Upper lobe of left lung (tissue), 6 donors: ENCODE data around the gene TMEM229A. TPM values are rescaled to one million over a fixed set of nuclear protein-coding genes. Genes with fewer than 3 reads are reported as not detected.

Experiments
- ATAC-seq, 2 donors: fragments of 200-7000 bp; cut with Tn5 transposase; one replicate each; pipeline ENCODE4 v1.9.1; 2022; ENCODE audit warnings: mild to moderate bottlenecking in 2 of 2, moderate library complexity in 2 of 2; ENCODE audit not compliant: low FRiP score in 2 of 2
- DNase-seq, 2 donors: peaks; one replicate each; pipeline ENCODE4 v3.0.0-alpha.2; 2019 to 2020
- H3K27ac ChIP-seq, 4 donors: fragments of 200-600 bp; sonication (generic); one replicate each; pipeline ENCODE4 v1.5.1; 2016 to 2019
- H3K27me3 ChIP-seq, 4 donors: fragments of 200-600 bp; sonication (generic); one replicate each; pipeline ENCODE4 v1.5.1; 2017 to 2019
- H3K36me3 ChIP-seq, 4 donors: fragments of 200-600 bp; sonication (generic); one replicate each; pipeline ENCODE4 v1.5.1; 2016 to 2019
- H3K4me1 ChIP-seq, 4 donors: fragments of 200-600 bp; sonication (generic); one replicate each; pipeline ENCODE4 v1.5.1; 2018 to 2019
- H3K4me3 ChIP-seq, 4 donors: fragments of 200-600 bp; sonication (generic); one replicate each; pipeline ENCODE4 v1.5.1; 2017 to 2019; ENCODE audit warnings: mild to moderate bottlenecking in 2 of 4, moderate library complexity in 1 of 4
- H3K9me3 ChIP-seq, 4 donors: fragments of 200-600 bp; sonication (generic); one replicate each; pipeline ENCODE4 v1.5.1; 2018 to 2019
- CTCF ChIP-seq, 6 experiments: fragments of 450-650 bp in 4 of 6; fragments of 200-600 bp in 2 of 6; sonication (generic) in 2 of 6; IDR thresholded peaks; one replicate each; pipeline ENCODE4 v1.5.1; 2016 to 2019; ENCODE audit warnings: antibody characterized with exemption in 6 of 6
- EP300 ChIP-seq, 4 donors: sonication (generic); formaldehyde crosslinking; IDR thresholded peaks; one replicate each; pipeline ENCODE4 v1.5.1; 2017; ENCODE audit warnings: antibody characterized with exemption in 4 of 4, control low read depth in 2 of 4
- POLR2A ChIP-seq, 4 donors: fragments of 450-650 bp; IDR thresholded peaks; one replicate each; pipeline ENCODE4 v1.5.1; 2016 to 2017; ENCODE audit warnings: antibody characterized with exemption in 4 of 4, mild to moderate bottlenecking in 2 of 4
- POLR2AphosphoS5 ChIP-seq, 2 donors: sonication (generic); formaldehyde crosslinking; IDR thresholded peaks; one replicate each; pipeline ENCODE4 v1.5.1; 2017; ENCODE audit warnings: antibody characterized with exemption in 2 of 2
- WGBS, 2 donors: methylation state at CpG; one replicate each; pipeline ENCODE4 v1.1.5; 2017 to 2018; 5-methylcytosine and 5-hydroxymethylcytosine counted together
- total RNA-seq, 6 donors: library from RNA; depleted of rRNA in 4 of 6; stranded (reverse); fragments of >200 nt in 4 of 6; gene quantifications; one replicate each; pipeline versions ENCODE4 v1.1.0 to v1.2.1, GENCODE V29; 2016 to 2021
- donor health status: DM: no; HTN: no; CAD: no; lungs with moderate emphysema.
- donor health status: DM: no; HTN: yes; CAD: no; lungs with severe emphysema.

The TMEM229A gene
- total RNA-seq, 6 donors from 2014 or later = 0.14 TPM; not detected in 5

- Histone ChIP-seq H3K27me3 (no peaks in the 10 kb centered on the region), H3K4me1 (no peaks in the 10 kb centered on the region), H3K36me3 (no peaks in the 10 kb centered on the region), H3K4me3 (no peak overlapping the region), H3K9me3 (no peaks in the 10 kb centered on the region), H3K27ac (no peak overlapping the region)
- ATAC-seq (no peak), DNase-seq (no peak)
- no peak for TF ChIP-seq CTCF (IDR thresholded peaks at IDR 0.05)
- TF ChIP-seq EP300 (IDR thresholded peaks at IDR 0.05) = no peak
- TF ChIP-seq POLR2AphosphoS5 (IDR thresholded peaks at IDR 0.05) = no peak
- no peak for TF ChIP-seq POLR2A (IDR thresholded peaks at IDR 0.05)
- 55 to 62% methylated on average over 4 of the region's 4 CpGs for WGBS, 2 donors
These were observed 26.5 kb upstream of the TMEM229A start for GRCh38 chr7:124059375-124059774.

GRCh38 chr7:124058515-124058914 is 25.6 kb upstream of the TMEM229A start:
- H3K27ac ChIP-seq = no peak overlapping the region
- H3K27me3 ChIP-seq = no peaks in the 10 kb centered on the region
- no peak overlapping the region for H3K4me3 ChIP-seq
- DNase-seq = no peak
- ATAC-seq = no peak
- H3K36me3 ChIP-seq = no peaks in the 10 kb centered on the region
- TF ChIP-seq POLR2AphosphoS5 (IDR thresholded peaks at IDR 0.05) = no peak
- TF ChIP-seq CTCF (IDR thresholded peaks at IDR 0.05) = no peak
- TF ChIP-seq EP300 (IDR thresholded peaks at IDR 0.05) = no peak
- TF ChIP-seq POLR2A (IDR thresholded peaks at IDR 0.05) = no peak
- H3K4me1 ChIP-seq = no peaks in the 10 kb centered on the region
- 87 to 90% methylated on average over 2 of the region's 2 CpGs for WGBS, 2 donors
- no peaks in the 10 kb centered on the region for H3K9me3 ChIP-seq

- DNase-seq = no peak
- H3K4me1 ChIP-seq = no peaks in the 10 kb centered on the region
- H3K9me3 ChIP-seq = no peaks in the 10 kb centered on the region
- H3K4me3 ChIP-seq = no peak overlapping the region
- WGBS, 2 donors = 62 to 74% methylated on average over 5 of the region's 5 CpGs
- H3K27me3 ChIP-seq = no peaks in the 10 kb centered on the region
- no peaks in the 10 kb centered on the region for H3K36me3 ChIP-seq
- no peak overlapping the region for H3K27ac ChIP-seq
- TF ChIP-seq CTCF (IDR thresholded peaks at IDR 0.05) = no peak
- TF ChIP-seq EP300 (IDR thresholded peaks at IDR 0.05) = no peak
- no peak for TF ChIP-seq POLR2AphosphoS5 (IDR thresholded peaks at IDR 0.05)
- TF ChIP-seq POLR2A (IDR thresholded peaks at IDR 0.05) = no peak
- no peak for ATAC-seq
These were observed 25.0 kb upstream of the TMEM229A start for GRCh38 chr7:124057872-124058271.

GRCh38 chr7:124056234-124056633 is 23.4 kb upstream of the TMEM229A start:
- no peak for ATAC-seq
- WGBS, 2 donors = 47 to 56% methylated on average over 1 of the region's 1 CpG
- H3K36me3 ChIP-seq = no peaks in the 10 kb centered on the region
- H3K27ac ChIP-seq = no peak overlapping the region
- no peaks in the 10 kb centered on the region for H3K9me3 ChIP-seq
- DNase-seq = no peak
- no peaks in the 10 kb centered on the region for H3K27me3 ChIP-seq
- no peaks in the 10 kb centered on the region for H3K4me1 ChIP-seq
- TF ChIP-seq CTCF (IDR thresholded peaks at IDR 0.05) (no peak), EP300 (IDR thresholded peaks at IDR 0.05) (no peak), POLR2A (IDR thresholded peaks at IDR 0.05) (no peak), POLR2AphosphoS5 (IDR thresholded peaks at IDR 0.05) (no peak)
- H3K4me3 ChIP-seq = no peak overlapping the region

- H3K4me1 ChIP-seq = no peaks in the 10 kb centered on the region
- H3K4me3 ChIP-seq = no peak overlapping the region
- no peaks in the 10 kb centered on the region for H3K36me3 ChIP-seq
- ATAC-seq (no peak), DNase-seq (no peak)
- H3K27ac ChIP-seq = no peak overlapping the region
- TF ChIP-seq POLR2AphosphoS5 (IDR thresholded peaks at IDR 0.05) (no peak), POLR2A (IDR thresholded peaks at IDR 0.05) (no peak), EP300 (IDR thresholded peaks at IDR 0.05) (no peak)
- no peaks in the 10 kb centered on the region for H3K9me3 ChIP-seq
- 77 to 81% methylated on average over 1 of the region's 1 CpG for WGBS, 2 donors
- no peaks in the 10 kb centered on the region for H3K27me3 ChIP-seq
These were observed 19.0 kb upstream of the TMEM229A start for GRCh38 chr7:124051681-124052377.
